PC-3 (cell line): ENCODE data around the gene HOXC12. TPM values are rescaled to one million over a fixed set of nuclear protein-coding genes. Genes with fewer than 3 reads are reported as not detected.

ENCODE experiments used
- ATAC-seq: fragments of 200-7000 bp; cut with Tn5 transposase; 2 replicates; pipeline ENCODE4 v1.9.1; 2020; ENCODE audit warnings: mild to moderate bottlenecking, moderate library complexity
- BruUV-seq: library from RNA; stranded (reverse); fragments of 400-500 nt; replicated peaks from 2 replicates; lab custom pipeline; 2021; lab: Mats Ljungman, UMichigan
- CTCF ChIA-PET: fragments of 300-600 bp; sonication (Branson Sonifier 250); formaldehyde crosslinking; loops from one replicate; lab custom pipeline; 2022; ENCODE audit warnings: antibody characterized with exemption; lab: Charles Lee
- POLR2A ChIA-PET: fragments of 300-600 bp; sonication (Branson Sonifier 250); formaldehyde crosslinking; loops from one replicate; lab custom pipeline; 2022; ENCODE audit warnings: antibody characterized with exemption; ENCODE audit not compliant: unreplicated experiment; lab: Charles Lee
- DNase-seq: peaks from one replicate; pipeline ENCODE4 v3.0.0-alpha.2; 2015
- H2AFZ ChIP-seq: fragments of 300-600 bp; sonication (generic); 2 replicates; pipeline ENCODE4 v1.6.0; 2016; ENCODE audit warnings: antibody characterized with exemption, low read length
- H3F3A ChIP-seq: fragments of 300-600 bp; sonication (generic); one replicate; pipeline ENCODE4 v1.6.0; 2017; ENCODE audit warnings: antibody characterized with exemption, low read length, control low read depth, mild to moderate bottlenecking; ENCODE audit not compliant: unreplicated experiment
- H3K27ac ChIP-seq: fragments of 300-600 bp; sonication (generic); 2 replicates; pipeline ENCODE4 v1.5.1; 2016; ENCODE audit warnings: mild to moderate bottlenecking, low read length
- H3K27me3 ChIP-seq: fragments of 300-600 bp; sonication (generic); 2 replicates; pipeline ENCODE4 v1.6.1; 2016; ENCODE audit warnings: low read length, mixed read lengths
- H3K36me3 ChIP-seq: fragments of 300-600 bp; sonication (generic); 2 replicates; pipeline ENCODE4 v1.6.1; 2016; ENCODE audit warnings: low read depth, mixed run types, low read length, mixed read lengths
- H3K4me1 ChIP-seq: fragments of 300-600 bp; sonication (generic); 2 replicates; pipeline ENCODE4 v1.5.1; 2016; ENCODE audit warnings: low read length; ENCODE audit not compliant: insufficient read depth
- H3K4me2 ChIP-seq: fragments of 300-600 bp; sonication (generic); 2 replicates; pipeline ENCODE4 v1.6.0; 2016; ENCODE audit warnings: low read length
- H3K4me3 ChIP-seq: fragments of 300-600 bp; sonication (generic); 2 replicates; pipeline ENCODE4 v1.5.1; 2016; ENCODE audit warnings: mild to moderate bottlenecking, low read length, mixed read lengths
- H3K79me2 ChIP-seq: fragments of 300-600 bp; sonication (generic); 2 replicates; pipeline ENCODE4 v1.6.1; 2017; ENCODE audit warnings: low read length, mixed read lengths
- H3K9ac ChIP-seq: fragments of 300-600 bp; sonication (generic); 2 replicates; pipeline ENCODE4 v1.6.0; 2016; ENCODE audit warnings: mild to moderate bottlenecking, low read length
- H3K9me2 ChIP-seq: fragments of 300-600 bp; sonication (generic); replicated peaks from 2 replicates; pipeline ENCODE4 v1.6.1; 2016; ENCODE audit warnings: mixed run types, low read length, mixed read lengths
- H3K9me3 ChIP-seq: fragments of 300-600 bp; sonication (generic); 2 replicates; pipeline ENCODE4 v1.6.1; 2016; ENCODE audit warnings: low read length, mixed read lengths
- H4K20me1 ChIP-seq: fragments of 300-600 bp; sonication (generic); 2 replicates; pipeline ENCODE4 v1.6.1; 2016; ENCODE audit warnings: low read length, mixed read lengths
- CTCF ChIP-seq: fragments of 300-600 bp; sonication (generic); conservative IDR thresholded peaks from 2 replicates; pipeline ENCODE4 v1.5.1; 2017; ENCODE audit warnings: antibody characterized with exemption, low read depth, mild to moderate bottlenecking, low read length
- EZH2 ChIP-seq: fragments of 300-600 bp; sonication (generic); IDR thresholded peaks from one replicate; pipeline ENCODE4 v1.6.1; 2017; ENCODE audit warnings: antibody characterized with exemption, mild to moderate bottlenecking, low read length; ENCODE audit not compliant: unreplicated experiment
- EZH2phosphoT487 ChIP-seq: fragments of 300-600 bp; sonication (generic); IDR thresholded peaks from 2 replicates; pipeline ENCODE4 v1.6.1; 2018; ENCODE audit warnings: mild to moderate bottlenecking, antibody characterized with exemption, low read length, borderline replicate concordance
- intact Hi-C: fragments of 100-400 bp; cut with micrococcal nuclease; formaldehyde crosslinking; loops from 2 replicates; pipeline ENCODE4 v1.9.0; 2023
- total RNA-seq: library from RNA; depleted of rRNA; stranded (reverse); fragments of >200 nt; gene quantifications from 2 replicates; pipeline ENCODE4 v1.2.3, GENCODE V29; 2014

Gene HOXC12
- total RNA-seq, 1 experiment from 2014 or later, result 0.33 TPM

- intact Hi-C loops, result loop anchor here (2.0 kb wide), 1 partner anchor 208 kb away; no protein-coding TSS in a partner anchor
- Histone ChIP-seq H3K9me3 (no peaks in the 10 kb centered on the region), H3K27ac (no peak overlapping the region), H4K20me1 (no peaks in the 10 kb centered on the region), H2AFZ (0 out of 2 replicates have a peak overlapping the region, but pooled peaks have one; percentile 1), H3K9ac (no peak overlapping the region), H3K36me3 (no peaks in the 10 kb centered on the region), H3K9me2 (no peaks in the 10 kb centered on the region), H3K79me2 (no peaks in the 10 kb centered on the region), H3K27me3 (no peaks in the 10 kb centered on the region), H3F3A (no peaks in the 10 kb centered on the region), H3K4me1 (peaks cover 22% of the 10 kb centered on the region), H3K4me3 (peak overlapping the region; percentile 19; the same call in 1 of the 2 replicates), H3K4me2 (peak overlapping the region; percentile 61)
- ATAC-seq (peak; percentile 80), DNase-seq (peak; percentile 78)
- BruUV-seq, result no TSS peak
- ChIA-PET CTCF (interaction anchor here (0.5 to 0.6 kb wide), 2 partner anchors 30 to 148 kb away, joined by 3 to 11 read pairs; partner anchors contain the start of gene HOXC8), POLR2A (no interaction called here)
- no peak for TF ChIP-seq EZH2
- no peak for TF ChIP-seq EZH2phosphoT487
- TF ChIP-seq CTCF, result no peak
Measured at GRCh38 chr12:53978477-53979356, 24.0 kb downstream of the HOXC12 start.

GRCh38 chr12:53980104-53980801 is 25.6 kb downstream of the HOXC12 start:
- no peak for TF ChIP-seq EZH2phosphoT487
- Histone ChIP-seq H3F3A (no peaks in the 10 kb centered on the region), H4K20me1 (no peaks in the 10 kb centered on the region), H3K4me1 (peaks cover 26% of the 10 kb centered on the region), H3K9me3 (no peaks in the 10 kb centered on the region), H3K36me3 (no peaks in the 10 kb centered on the region), H2AFZ (no peak overlapping the region), H3K9me2 (no peaks in the 10 kb centered on the region), H3K27ac (no peak overlapping the region), H3K4me2 (no peak overlapping the region), H3K27me3 (no peaks in the 10 kb centered on the region), H3K9ac (no peak overlapping the region), H3K4me3 (no peak overlapping the region), H3K79me2 (no peaks in the 10 kb centered on the region)
- ChIA-PET POLR2A (no interaction called here), CTCF (interaction anchor here (0.6 kb wide), 2 partner anchors 52 to 744 kb away, joined by 3 to 4 read pairs; no protein-coding TSS in a partner anchor)
- DNase-seq (no peak), ATAC-seq (no peak)
- intact Hi-C loops, result no loop called here
- no TSS peak for BruUV-seq

GRCh38 chr12:53980802-53981496 is 26.2 kb downstream of the HOXC12 start:
- Histone ChIP-seq H3K27ac (no peak overlapping the region), H3K9ac (no peak overlapping the region)
- TF ChIP-seq CTCF (no peak), EZH2 (no peak), EZH2phosphoT487 (no peak)

More at GRCh38 chr12:53980802-53981496, 26.2 kb downstream of the HOXC12 start:
- ATAC-seq (no peak), DNase-seq (no peak)
- H3K79me2 ChIP-seq, result no peaks in the 10 kb centered on the region
- ChIA-PET CTCF (interaction anchor here (0.6 kb wide), 2 partner anchors 51 to 743 kb away, joined by 3 to 4 read pairs; no protein-coding TSS in a partner anchor), POLR2A (no interaction called here)
- no peaks in the 10 kb centered on the region for H3K36me3 ChIP-seq
- H3K9me3 ChIP-seq, result no peaks in the 10 kb centered on the region
- H3K4me1 ChIP-seq, result peaks cover 29% of the 10 kb centered on the region
- H3F3A ChIP-seq, result no peaks in the 10 kb centered on the region
- no peaks in the 10 kb centered on the region for H4K20me1 ChIP-seq
- no peaks in the 10 kb centered on the region for H3K27me3 ChIP-seq
- H3K9me2 ChIP-seq, result no peaks in the 10 kb centered on the region
- intact Hi-C loops, result no loop called here
- no TSS peak for BruUV-seq
- H3K4me2 ChIP-seq, result no peak overlapping the region
- H2AFZ ChIP-seq, result no peak overlapping the region
- no peak overlapping the region for H3K4me3 ChIP-seq
